Measurements from ENCODE around the gene HM13. TPM values are rescaled to one million over a fixed set of nuclear protein-coding genes. Genes with fewer than 3 reads are reported as not detected.
A peak's percentile ranks its signal among the peaks of the same experiment; 100 is the strongest.

The HM13 gene
- total and polyA plus RNA-seq, 8 donors: 10.7 to 181 (median 91.8) TPM

DNA sequence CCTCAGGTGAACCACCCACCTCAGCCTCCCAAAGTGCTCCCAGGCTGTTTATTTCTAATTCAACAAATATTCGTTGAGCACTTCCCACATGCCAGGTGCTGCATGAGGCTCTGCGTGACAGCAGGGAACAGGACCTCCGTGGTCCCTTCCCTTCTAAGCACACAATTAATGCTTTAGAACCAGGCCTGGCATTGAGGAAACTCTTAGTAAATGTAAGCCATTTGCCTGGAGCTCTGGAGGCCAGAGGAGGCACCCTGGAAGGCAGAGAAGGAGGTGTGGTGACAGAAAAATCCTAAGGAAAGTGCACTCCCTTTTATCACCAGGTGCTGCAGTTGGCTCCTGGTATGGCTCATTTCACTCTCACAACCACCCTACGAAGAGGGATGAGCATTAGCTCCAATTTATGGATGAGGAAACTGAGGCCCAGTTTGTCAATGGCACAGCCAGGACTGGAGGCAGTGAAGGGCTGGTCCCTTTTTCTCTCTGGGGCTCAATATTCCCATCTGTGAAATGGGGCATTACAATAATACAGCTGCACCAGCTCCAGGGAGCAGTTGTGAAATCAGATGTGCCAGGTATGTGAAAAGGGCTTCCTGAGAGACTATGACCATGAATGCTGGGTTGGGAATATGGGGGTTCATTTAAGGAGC lies 82.7 kb downstream of the HM13 start:
- TF ChIP-seq POLR2AphosphoS5 (IDR thresholded peaks at IDR 0.05) (no peak), POLR2A (IDR thresholded peaks at IDR 0.05) (no peak), EP300 (IDR thresholded peaks at IDR 0.05) (no peak), CTCF (IDR thresholded peaks at IDR 0.05) (no peak)
- no peaks in the 10 kb centered on the region for H3K36me3 ChIP-seq
- H3K27ac ChIP-seq: peak overlapping the region; percentile 59 to 85 (median 81)
- H3K27me3 ChIP-seq: no peaks in the 10 kb centered on the region
- H3K4me1 ChIP-seq: peaks cover 0 to 33% (median 24%) of the 10 kb centered on the region in 4 donors
- peak in 1 of 2 donors; percentile 27 for DNase-seq
- H3K9me3 ChIP-seq: no peaks in the 10 kb centered on the region
- intact Hi-C loops (cut with DNase I; ENCODE audit: low total_unique reads): no loop called here
- WGBS, 5 donors: 51 to 77% (median 60%) methylated on average over 4 of the region's 4 CpGs
- H3K4me3 ChIP-seq: no peak overlapping the region

DNA sequence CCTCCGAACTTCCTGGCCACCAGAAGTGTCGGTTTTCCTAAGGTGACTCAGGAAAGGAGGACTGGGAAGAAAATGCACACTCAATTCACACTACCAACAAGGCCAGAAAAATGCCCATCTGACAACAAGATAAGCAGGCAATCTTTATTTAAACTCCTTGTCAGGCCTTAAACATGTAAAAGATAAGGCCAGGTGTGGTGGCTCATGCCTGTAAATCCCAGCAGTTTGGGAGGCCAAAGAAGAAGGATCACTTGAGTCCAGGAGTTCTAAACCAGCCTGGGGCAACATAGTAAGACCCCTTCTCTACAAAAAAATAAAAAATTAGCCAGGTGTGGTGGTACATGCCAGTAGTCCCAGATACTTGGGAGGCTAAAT lies 83.2 kb downstream of the HM13 start:
- Histone ChIP-seq H3K4me1 (peaks cover under 1 to 37% (median 27%) of the 10 kb centered on the region in 4 donors), H3K27ac (peak overlapping the region; percentile 59 to 85 (median 81)), H3K4me3 (no peak overlapping the region), H3K9me3 (no peaks in the 10 kb centered on the region), H3K27me3 (no peaks in the 10 kb centered on the region), H3K36me3 (no peaks in the 10 kb centered on the region)
- TF ChIP-seq CTCF (IDR thresholded peaks at IDR 0.05) (no peak), POLR2AphosphoS5 (IDR thresholded peaks at IDR 0.05) (peak in 1 of 3 donors; percentile 52)
- intact Hi-C loops (cut with DNase I; ENCODE audit: low total_unique reads): no loop called here
- no peak for DNase-seq
- WGBS, 5 donors: 66 to 89% (median 73%) methylated on average over 2 of the region's 2 CpGs

DNA sequence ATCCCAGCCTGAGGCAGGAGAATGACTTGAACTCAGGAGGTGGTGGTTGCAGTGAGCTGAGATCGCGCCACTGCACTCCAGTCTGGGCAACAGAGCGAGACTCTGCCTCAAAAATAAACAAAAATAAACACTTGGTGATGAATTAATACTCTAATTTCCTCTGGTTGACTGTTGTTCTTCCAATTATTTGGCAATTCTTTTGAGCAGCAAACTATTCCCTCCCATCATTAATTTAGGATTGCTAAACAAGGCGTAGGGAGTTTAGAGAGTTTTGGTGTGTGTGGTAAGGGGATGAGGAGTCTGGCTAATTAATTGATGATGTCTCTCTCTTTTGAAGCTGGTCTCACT lies 88.2 kb downstream of the HM13 start:
- no peak for DNase-seq

DNA sequence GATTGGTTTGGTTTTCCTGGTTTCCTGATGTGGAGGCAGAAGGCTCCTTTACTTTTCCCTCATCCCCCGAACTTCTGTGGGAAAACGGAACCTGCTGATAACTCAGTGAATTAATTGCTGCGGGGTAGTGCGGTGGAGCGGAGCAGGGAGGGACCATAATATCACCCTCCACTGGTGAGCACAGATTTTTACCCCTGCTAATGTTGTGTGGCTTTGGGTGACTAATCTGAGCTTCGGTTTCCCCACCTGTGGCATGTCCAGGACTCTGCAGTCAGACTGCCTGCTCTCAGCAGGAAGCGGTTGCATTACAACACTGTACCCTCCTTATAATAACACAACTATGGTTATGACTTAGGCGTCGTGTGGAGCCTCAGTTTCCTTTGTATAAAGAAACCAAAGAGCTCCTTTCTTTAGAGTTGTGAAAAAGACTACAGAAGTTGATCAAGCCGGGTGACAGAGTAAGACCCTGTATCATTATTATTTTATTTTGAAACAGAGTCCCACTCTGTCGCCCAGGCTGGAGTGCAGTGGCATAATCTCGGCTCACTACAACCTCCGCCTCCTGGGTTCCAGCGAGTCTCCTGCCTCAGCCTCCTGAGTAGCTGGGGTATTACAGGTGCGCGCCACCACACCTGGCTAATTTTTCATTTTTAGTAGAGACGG lies 88.7 kb downstream of the HM13 start:
- peak overlapping the region; percentile 63 to 96 (median 94) for H3K27ac ChIP-seq

More for the DNA sequence above, 88.2 kb downstream of the HM13 start:
- Histone ChIP-seq H3K4me1 (peaks cover 14 to 55% (median 49%) of the 10 kb centered on the region in 4 donors), H3K27ac (peak overlapping the region; percentile 63 to 96 (median 94)), H3K4me3 (no peak overlapping the region), H3K9me3 (no peaks in the 10 kb centered on the region), H3K27me3 (peaks cover 0 to 11% (median 5%) of the 10 kb centered on the region in 3 donors), H3K36me3 (peaks cover 0 to 3% (median 0%) of the 10 kb centered on the region in 4 donors)
- WGBS, 5 donors: 49 to 73% (median 72%) methylated on average over 4 of the region's 4 CpGs
- intact Hi-C loops (cut with DNase I; ENCODE audit: low total_unique reads): no loop called here
- TF ChIP-seq CTCF (IDR thresholded peaks at IDR 0.05) (no peak), EP300 (IDR thresholded peaks at IDR 0.05) (no peak), POLR2AphosphoS5 (IDR thresholded peaks at IDR 0.05) (no peak)

More for the DNA sequence above, 88.7 kb downstream of the HM13 start:
- Histone ChIP-seq H3K4me1 (peaks cover 16 to 56% (median 54%) of the 10 kb centered on the region in 4 donors), H3K9me3 (no peaks in the 10 kb centered on the region), H3K36me3 (peaks cover 0 to 3% (median 0%) of the 10 kb centered on the region in 4 donors), H3K4me3 (no peak overlapping the region), H3K27me3 (peaks cover 0 to 13% (median 5%) of the 10 kb centered on the region in 3 donors)
- TF ChIP-seq POLR2AphosphoS5 (IDR thresholded peaks at IDR 0.05) (peak in 2 of 3 donors; percentile 69 to 79), POLR2A (IDR thresholded peaks at IDR 0.05) (no peak)
- peak; percentile 49 to 76 for DNase-seq
- intact Hi-C loops (cut with DNase I; ENCODE audit: low total_unique reads): no loop called here
- whole genome bisulfite sequencing, 5 donors: 46 to 56% (median 50%) methylated on average over 17 of the region's 17 CpGs

Data from stomach (tissue), 9 donors.